GM12872 (cell line): Measurements from ENCODE around the gene RTL10.

Experiments
- CTCF ChIP-seq: IDR thresholded peaks from 3 replicates; pipeline ENCODE4 v1.5.1; 2011; ENCODE audit warnings: low read depth, mild to moderate bottlenecking, low read length, moderate library complexity; ENCODE audit not compliant: insufficient read depth

Gene RTL10

GRCh38 chr22:19892925-19893324 is 38.3 kb upstream of the RTL10 start:
- TF ChIP-seq CTCF = no peak

DNA sequence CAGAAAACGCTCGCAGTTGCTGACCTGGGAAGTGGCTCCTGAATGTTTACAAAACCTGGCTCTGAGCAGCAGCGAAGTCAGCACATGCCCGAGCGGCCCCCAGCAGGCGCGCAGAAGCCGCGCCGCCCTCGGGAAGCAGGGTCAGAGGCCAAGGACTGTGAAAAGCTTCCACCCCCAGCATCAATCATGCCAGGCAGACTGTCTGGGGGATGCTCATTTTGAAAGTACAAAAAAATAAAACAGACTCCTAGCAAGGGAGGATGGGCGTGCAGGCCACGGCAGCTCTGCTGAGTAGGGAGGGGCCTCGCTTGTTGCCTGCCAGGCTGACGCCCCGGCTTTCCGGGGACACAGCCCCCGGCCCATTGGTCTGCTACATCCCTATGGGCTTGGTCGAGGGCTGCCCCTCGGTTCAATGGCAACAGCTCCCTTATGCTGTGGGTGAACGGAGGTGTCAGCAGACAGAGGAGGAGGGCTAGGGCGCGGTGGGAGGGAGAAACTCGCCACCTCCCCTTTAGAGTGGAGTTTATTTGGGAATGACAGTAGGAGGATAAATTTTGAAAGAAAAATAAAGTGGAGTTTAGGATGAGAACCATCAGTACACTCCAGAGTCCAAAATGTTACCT is 37.7 kb upstream of the RTL10 start:
- no peak for TF ChIP-seq CTCF

DNA sequence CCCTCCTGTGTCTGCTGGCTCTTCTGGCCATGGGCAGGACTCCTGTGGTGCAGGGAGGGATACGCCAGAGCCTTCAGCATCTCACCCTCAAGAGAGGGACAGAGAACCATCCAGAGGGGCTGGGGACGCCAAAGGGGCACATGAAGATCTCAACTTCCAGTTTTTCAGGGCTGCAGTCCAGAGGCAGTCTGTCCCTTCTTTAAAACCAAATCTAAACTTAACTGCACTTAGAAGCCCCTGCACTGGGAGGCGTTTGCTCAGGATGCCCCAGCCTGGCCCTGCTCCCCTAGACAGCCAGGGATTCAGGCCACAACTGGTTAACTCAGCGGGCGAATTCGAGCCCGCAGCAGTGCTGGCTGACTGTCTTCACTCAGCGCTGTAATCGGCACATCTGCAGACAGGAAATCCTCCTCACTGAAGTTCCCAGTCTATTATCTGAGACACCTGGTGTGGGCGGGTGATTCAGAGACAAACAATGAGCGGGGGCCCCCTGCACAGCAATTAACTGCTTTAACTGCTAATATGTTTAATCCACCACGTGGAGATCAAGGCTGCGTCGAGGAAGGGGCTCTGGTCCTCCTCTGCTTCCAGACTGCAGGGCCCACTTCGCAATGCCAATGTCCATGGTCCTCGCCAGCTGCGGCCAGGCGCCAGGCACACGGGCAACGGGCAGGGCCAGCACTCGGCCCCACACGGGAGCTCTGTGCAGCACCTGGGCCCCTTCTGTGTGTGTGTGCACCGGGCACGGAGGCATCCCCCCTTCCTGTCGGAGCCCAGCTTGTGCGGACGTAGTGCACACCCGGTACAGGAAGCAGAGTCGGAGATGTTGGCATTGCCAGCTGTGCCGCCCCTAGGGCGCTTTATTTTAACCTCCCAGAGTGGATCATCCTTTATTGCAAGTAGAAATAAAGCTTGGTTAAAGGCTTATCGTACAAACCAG is 36.9 kb upstream of the RTL10 start:
- no peak for TF ChIP-seq CTCF

- no peak for TF ChIP-seq CTCF
These were observed 36.0 kb upstream of the RTL10 start for GRCh38 chr22:19890502-19891316.

GRCh38 chr22:19889951-19890350 is 35.3 kb upstream of the RTL10 start:
- TF ChIP-seq CTCF = no peak

GRCh38 chr22:19888131-19888746 is 33.6 kb upstream of the RTL10 start:
- TF ChIP-seq CTCF = no peak
